Iris pigment epithelial cell (primary cell): ENCODE data around the gene CA5B.
A peak's percentile ranks its signal among the peaks of the same experiment; 100 is the strongest.
"Not testable (repeated sequence)": the region's sequence is repeated elsewhere in the genome, so short reads cannot be mapped to it uniquely, and the experiment has no call there.

ENCODE experiments used
- DNase-seq: peaks from one replicate; pipeline ENCODE4 v3.0.0-alpha.2; 2011; ENCODE audit warnings: low read depth

CA5B gene, protein sequence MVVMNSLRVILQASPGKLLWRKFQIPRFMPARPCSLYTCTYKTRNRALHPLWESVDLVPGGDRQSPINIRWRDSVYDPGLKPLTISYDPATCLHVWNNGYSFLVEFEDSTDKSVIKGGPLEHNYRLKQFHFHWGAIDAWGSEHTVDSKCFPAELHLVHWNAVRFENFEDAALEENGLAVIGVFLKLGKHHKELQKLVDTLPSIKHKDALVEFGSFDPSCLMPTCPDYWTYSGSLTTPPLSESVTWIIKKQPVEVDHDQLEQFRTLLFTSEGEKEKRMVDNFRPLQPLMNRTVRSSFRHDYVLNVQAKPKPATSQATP

GRCh38 chrX:15737959-15738902 is at the start of gene CA5B:
CA5B (plus strand) TSS chrX:15738270; CDS start chrX:15750024, 11,754 bp downstream.
- DNase-seq = peak; percentile 91

DNA sequence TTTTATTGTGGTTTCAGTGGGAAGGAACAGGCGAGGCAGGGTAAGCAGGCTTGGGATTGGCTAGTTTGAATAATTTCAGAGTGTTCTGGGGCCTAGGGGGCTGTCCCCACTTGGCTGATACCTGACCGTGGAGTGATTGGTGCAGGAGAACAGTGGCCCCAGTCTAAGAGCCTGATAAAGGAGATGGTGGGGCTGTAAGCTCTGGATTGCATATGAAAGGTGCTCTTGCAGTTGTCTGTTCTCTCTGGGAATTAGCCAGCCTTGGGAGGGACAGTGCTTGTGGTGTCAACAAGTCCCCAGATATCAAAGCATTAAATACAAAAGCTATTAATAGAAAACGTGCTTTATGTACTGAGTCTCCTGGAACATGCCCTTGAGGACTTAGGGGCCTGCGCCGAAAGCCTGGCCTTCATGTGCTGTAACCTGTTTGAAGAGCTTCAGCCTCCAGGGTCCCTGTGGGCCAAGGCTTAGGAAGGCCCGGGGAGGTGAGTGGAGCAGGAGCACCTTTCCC is 43.1 kb upstream of the CA5B start:
- DNase-seq = no peak

GRCh38 chrX:15696516-15696915 is 41.6 kb upstream of the CA5B start:
- DNase-seq = no peak

GRCh38 chrX:15702488-15703371 is 35.3 kb upstream of the CA5B start:
- DNase-seq = no peak

DNA sequence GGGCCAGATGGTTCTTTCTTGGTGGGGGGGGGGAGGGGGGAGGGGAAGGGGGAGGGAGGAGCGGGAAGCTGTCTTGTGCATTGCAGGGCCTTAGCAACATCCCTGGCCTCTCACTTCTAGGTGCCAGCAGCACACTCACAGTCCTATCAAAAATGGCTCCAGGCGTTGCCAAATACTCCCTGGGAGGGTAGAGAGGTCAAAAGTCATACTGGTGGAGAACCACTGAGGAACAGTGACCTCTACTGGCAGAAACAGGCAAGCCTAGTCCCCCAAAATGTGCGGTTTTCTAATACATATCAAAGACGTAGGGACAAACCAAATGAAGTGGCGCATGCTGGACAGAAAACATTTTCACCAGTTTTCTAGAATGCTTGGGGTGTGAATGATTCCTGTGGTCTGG is 34.3 kb upstream of the CA5B start:
- DNase-seq = not testable (repeated sequence)

- not testable (repeated sequence) for DNase-seq
These were observed 33.8 kb upstream of the CA5B start for GRCh38 chrX:15704273-15704672.

DNA sequence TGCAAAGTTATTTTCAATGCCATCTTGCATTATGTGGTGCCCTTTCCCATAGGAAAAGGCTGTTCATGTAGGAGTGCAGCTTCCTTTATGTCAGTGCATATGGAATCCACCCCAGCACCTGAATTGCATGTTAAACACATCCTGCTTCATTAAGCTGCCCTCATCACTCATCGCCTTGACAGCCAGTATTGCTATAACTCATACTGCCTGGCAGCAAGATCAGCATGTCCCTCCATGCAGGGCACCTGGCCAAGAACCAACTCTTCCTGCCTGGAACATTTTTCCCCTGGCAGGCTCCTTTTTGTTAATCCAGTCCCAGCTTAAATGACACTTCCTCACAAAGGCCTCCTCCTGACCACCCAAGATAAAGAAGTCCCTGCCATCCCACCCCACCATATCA is 23.5 kb upstream of the CA5B start:
- no peak for DNase-seq

DNA sequence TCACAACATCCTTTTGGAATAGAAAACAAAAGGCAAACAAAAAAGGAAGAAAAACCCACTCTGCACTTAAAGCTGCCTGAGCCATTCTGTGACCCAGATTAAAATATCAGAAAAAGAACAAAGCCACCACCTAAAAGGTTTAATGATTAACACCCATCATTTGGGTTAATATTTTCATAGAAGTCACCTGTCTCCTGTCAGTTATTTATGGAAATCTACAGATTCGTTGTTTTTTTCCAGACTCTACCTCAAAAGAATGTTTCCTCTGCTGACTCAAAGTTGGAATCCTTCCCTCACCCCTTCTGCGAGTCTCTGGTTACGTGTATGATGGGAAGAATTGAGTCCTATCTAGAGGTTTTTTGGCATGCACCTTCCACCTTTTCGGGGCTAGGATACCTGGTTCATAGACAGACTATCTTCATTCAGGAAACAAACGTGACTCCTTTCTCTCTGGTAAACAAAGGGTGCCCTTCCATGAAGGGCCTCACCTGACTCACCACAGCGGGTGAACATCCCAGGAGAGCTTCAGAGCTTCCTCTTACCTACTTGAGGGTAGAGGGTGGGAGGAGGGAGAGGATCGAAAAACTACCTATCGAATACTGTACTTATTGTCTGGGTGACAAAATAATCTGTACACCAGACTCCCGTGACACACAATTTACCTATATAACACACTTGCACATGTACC is 19.6 kb upstream of the CA5B start:
- DNase-seq = no peak

GRCh38 chrX:15719324-15719968 is 18.6 kb upstream of the CA5B start:
- no peak for DNase-seq

DNA sequence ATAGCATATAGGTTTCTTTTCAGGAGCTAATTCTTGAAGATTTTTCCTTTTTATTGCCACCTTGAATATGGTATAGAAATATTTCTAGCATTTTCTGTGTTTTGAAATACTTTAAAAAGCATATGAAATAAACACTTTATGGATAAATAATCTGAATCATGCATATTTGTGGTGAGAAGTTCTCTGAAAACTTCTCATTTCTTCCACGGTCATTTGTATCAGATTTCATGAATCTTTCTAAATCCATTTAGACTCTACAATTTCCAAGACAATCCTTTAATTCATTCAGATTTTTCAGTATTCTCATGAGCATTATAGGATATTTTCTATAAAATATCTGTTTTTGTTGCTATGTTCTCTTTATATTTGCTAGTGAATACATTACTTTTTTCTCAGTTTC is 16.2 kb upstream of the CA5B start:
- DNase-seq = peak; percentile 68

DNA sequence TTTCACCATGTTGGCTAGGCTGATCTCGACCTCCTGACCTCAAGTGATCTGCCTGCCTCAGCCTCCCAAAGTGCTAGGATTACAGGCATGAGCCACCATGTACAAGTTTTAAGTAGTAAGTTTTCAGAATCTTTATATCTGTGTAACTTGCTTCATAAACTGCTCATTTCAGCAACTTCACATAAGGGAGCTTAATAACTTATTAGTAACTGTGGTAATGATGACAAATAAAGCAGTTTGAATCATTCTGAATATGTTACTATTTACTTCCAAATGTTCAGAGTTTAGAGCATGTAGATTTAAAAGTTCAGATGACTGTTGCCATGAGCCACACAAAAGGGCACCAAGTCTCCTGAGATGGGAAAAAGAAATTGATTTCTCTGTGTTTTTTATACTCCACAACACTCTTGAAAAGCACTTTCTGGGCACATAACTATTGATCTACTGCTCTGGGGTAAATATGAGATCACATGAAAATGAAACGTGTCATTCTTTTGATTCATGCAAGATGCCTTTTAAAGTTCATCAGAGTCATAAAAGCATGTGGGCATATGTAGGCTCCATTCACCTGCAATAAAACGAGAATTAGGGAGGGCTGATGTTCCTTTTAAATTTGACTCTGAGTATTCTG is 14.1 kb upstream of the CA5B start:
- no peak for DNase-seq

GRCh38 chrX:15724911-15725310 is 13.2 kb upstream of the CA5B start:
- DNase-seq = no peak

- DNase-seq = not testable (repeated sequence)
These were observed 6.7 kb upstream of the CA5B start for GRCh38 chrX:15731368-15731767.

DNA sequence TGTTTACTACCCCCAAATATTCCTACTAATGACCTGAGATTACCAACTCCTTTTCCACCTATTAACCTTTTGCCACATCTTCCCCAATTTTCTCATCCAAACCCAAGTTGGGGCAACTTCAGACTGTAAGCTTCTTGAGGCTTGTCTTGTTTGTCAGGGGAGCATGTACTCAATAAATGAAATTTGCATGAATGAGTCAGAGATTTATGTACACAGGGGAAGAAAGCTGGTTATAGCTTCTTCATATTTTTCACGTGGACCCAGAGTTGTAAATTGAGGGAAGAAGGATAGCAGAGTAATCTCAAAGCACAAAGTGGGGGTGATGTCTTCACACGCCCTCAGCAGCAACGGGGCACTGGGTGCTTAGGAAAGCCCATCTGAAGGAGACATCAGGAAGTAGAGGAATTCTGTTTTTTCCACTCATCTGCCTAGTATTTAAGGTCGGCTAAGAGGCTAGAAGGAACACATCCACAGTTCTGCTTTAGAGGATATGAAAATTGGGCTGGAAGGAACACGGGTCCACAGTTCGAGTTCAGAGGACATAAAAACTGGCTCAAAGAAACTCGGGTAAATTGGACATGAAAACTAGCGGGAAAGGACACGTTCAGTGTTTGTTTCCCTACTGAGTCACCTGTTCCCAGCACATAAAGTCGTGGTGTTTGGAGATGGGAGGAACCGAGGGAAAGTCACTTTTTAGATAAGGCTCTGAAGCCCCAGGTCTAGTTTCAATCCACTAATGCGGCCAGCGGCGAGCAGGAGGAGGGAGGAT is 696 bp upstream of the CA5B start:
- peak; percentile 46 for DNase-seq

GRCh38 chrX:15739886-15740285 is 1.8 kb downstream of the CA5B start:
- peak; percentile 55 for DNase-seq

DNA sequence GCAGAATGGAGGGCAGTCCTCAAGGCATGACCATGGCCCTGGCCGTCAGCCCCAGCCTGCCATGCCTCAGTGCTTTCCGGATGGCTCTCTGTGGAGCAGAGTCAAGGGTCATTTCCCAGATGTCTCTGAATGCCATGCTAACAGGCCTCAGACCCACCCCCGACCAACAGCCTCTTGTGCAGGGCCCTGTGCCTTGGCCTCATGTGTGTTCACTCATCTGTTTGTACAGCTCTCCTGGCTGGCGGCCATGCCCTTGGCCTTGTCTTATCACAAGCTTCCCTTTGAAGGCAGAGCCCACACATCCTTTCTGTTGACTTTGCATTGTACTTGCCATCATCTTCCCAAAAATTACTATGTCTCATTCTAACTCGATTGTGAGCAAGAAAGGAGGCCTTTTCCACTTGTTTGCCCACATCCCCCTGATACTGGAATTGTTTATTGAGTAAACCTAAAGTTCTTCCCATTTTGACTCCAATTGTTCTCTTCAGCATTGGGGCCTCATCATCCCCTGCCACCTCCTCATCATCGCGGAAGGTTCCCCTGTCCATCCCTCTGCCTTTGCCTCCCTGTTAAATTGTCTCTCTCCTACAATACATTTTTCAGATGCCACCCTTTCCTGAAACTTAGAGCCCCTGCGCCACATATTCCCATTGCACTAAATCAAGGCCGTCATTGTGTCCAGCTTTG is 6.3 kb downstream of the CA5B start:
- DNase-seq = no peak

- peak; percentile 63 for DNase-seq
These were observed 7.1 kb downstream of the CA5B start for GRCh38 chrX:15745179-15745578.

DNA sequence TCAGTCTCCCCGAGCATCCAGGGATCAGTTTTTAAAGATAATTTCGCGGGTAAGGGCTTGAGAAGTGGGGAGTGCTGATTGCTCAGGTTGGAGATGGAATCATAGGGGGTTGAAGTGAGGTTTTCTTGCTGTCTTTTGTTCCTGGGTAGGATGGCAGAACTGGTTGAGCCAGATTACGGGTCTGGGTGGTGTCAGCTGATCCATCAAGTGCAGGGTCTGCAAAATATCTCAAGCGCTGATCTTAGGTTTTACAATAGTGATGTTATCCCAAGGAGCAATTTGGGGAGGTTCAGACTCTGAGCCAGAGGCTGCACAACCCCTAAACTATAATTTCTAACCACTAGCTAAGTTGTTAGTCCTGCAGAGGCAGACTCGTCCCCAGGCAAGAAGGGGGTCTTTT is 8.6 kb downstream of the CA5B start:
- DNase-seq = not testable (repeated sequence)

GRCh38 chrX:15747626-15748173 is 9.6 kb downstream of the CA5B start:
- DNase-seq = no peak
